Activated T-cell treated with anti-CD3 and anti-CD28 coated beads, Interleukin-2, amount 50 U/mL, for 72 hours (primary cell): Measurements from ENCODE around the gene WWC1. TPM values are rescaled to one million over a fixed set of nuclear protein-coding genes. Genes with fewer than 3 reads are reported as not detected.

Source experiments
- ATAC-seq, 2 donors: fragments of 150-1000 bp; cut with Tn5 transposase; replicated peaks in 1 of 2; 2 replicates each; pipeline ENCODE4 v1.10.0; 2021; ENCODE audit warnings: moderate library complexity in 2 of 2, mild to moderate bottlenecking in 1 of 2
- DNase-seq, 2 donors: peaks; one replicate each; pipeline ENCODE4 v3.0.0; 2021 to 2022; ENCODE audit warnings: mixed read lengths in 1 of 2
- H3K27ac Mint-ChIP-seq: one replicate; pipeline ENCODE4 v1.8.0; 2022; ENCODE audit warnings: mild to moderate bottlenecking, moderate library complexity, mixed read lengths
- H3K27me3 Mint-ChIP-seq: one replicate; pipeline ENCODE4 v1.8.0; 2022; ENCODE audit warnings: low read depth, mixed read lengths
- H3K36me3 Mint-ChIP-seq, 2 donors: one replicate each; pipeline ENCODE4 v1.8.0; 2022; ENCODE audit warnings: mixed read lengths in 2 of 2, mild to moderate bottlenecking in 1 of 2; ENCODE audit not compliant: insufficient read depth in 2 of 2
- H3K4me1 Mint-ChIP-seq: one replicate; pipeline ENCODE4 v1.8.0; 2022; ENCODE audit warnings: low read depth, mixed read lengths
- H3K4me3 Mint-ChIP-seq, 2 donors: one replicate each; pipeline ENCODE4 v1.8.0; 2022; ENCODE audit warnings: mild to moderate bottlenecking in 2 of 2, mixed read lengths in 2 of 2, moderate library complexity in 2 of 2
- H3K9me3 Mint-ChIP-seq, 2 donors: one replicate each; pipeline ENCODE4 v1.8.0; 2022; ENCODE audit warnings: mixed read lengths in 2 of 2
- total RNA-seq, 2 donors: library from RNA; stranded (reverse); gene quantifications; one replicate each; pipeline ENCODE4 v1.2.3, GENCODE V29; 2022

The WWC1 gene
- under 1 TPM in 1 of 2 donors, not detected in 1; 0.35 TPM for total RNA-seq

DNA sequence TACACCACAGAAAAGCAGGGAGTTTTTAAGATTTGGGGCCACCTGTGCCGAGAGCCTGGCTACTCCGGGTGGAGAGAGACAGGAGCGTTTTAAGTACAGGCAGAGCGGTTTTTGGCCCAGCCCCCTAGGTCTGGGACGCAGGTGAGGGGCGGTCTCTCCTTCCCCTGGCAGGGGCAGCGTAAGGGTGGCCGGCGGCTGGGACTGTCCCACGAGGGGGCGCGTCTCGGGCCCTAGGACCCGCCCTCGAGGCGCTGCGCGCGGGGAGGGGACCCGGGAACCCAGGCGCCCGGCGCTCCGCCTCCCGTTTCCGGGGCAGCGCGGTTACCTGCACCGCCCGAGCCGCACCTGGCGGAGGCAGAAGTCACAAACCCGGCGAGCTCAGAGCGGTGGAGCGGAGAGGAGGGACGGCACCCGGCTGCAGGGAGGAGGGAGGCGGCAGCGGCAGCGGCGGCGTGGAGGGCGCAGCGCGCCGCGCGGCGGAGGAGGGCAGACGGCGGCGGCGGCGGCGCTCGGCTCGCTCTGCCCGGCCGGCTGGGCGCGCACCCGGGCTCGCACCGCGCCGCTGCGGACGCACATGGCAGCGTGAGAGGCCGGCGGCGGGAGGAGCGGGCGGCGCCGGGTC, at the start of gene WWC1:
Gene WWC1 (plus strand): TSS at position 304 of the 622 bp plus-strand sequence. CDS start 508 bp downstream, outside the sequence.
- Mint-ChIP-seq H3K36me3 (no peaks in the 10 kb centered on the region), H3K9me3 (peaks cover 0 to 1% of the 10 kb centered on the region in 2 donors), H3K4me3 (peak within 1 kb of the TSS; percentile 65 to 78), H3K27me3 (peaks cover 62% of the 10 kb centered on the region), H3K27ac (no peak within 1 kb of the TSS), H3K4me1 (peaks cover 12% of the 10 kb centered on the region)
- DNase-seq (peak; percentile 51 to 66), ATAC-seq (peak; percentile 84 to 88)

DNA sequence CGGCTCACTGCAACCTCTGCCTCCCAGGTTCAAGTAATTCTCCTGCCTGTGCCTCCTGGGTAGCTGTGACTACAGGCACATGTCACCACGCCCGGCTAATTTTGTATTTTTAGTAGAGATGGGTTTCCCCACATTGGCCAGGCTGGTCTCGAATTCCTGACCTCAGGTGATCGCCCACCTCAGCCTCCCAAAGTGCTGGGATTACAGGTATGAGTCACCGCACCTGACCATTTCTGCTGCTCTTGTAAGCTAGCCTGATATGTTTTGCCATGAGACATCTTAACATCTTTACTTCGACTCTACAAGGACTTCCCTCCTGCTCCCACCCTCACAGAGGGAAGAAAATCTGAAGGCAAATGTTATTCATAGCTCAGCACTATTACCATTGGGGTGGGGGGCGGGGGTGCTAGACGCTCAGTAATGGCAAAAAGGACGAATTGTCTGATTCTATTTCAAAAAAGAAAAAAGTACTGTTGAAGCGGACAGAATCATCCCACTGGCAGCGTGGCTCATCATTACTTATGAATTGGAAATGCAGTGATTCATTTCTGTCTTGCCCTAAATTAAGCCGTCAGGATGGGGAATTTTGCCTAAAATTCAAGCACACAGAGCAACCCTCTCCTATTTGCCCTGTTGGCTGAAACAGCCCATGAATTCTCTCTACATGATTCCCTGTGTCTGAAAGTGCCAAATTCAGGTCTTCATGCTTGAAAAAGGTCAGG, 46.4 kb upstream of the WWC1 start:
- H3K9me3 Mint-ChIP-seq, result peaks cover 0 to 1% of the 10 kb centered on the region in 2 donors
- H3K27ac Mint-ChIP-seq, result no peak overlapping the region
- DNase-seq, result no peak
- H3K4me3 Mint-ChIP-seq, result no peak overlapping the region
- no peak for ATAC-seq
- H3K27me3 Mint-ChIP-seq, result no peaks in the 10 kb centered on the region
- H3K36me3 Mint-ChIP-seq, result no peaks in the 10 kb centered on the region
- H3K4me1 Mint-ChIP-seq, result no peaks in the 10 kb centered on the region

DNA sequence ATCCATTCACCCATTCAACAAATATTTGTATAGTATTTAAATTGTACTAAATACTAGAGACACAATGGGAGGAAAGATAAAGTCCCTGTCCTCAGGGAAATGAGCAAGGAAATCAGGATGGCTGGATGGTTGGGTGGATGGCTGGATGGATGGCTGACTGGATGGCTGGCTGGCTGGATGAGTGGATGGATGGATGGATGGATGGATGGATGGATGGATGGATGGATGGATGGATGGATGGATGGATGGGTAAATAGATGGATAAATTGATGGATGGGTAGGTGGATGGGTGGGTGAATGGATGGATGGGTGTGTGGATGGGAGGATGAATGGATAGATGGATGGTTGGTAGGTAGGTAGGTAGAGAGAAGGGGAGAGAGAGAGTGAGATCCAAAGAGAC, 41.5 kb upstream of the WWC1 start:
- no peak for ATAC-seq
- no peak for DNase-seq
- Mint-ChIP-seq H3K4me1 (no peaks in the 10 kb centered on the region), H3K4me3 (no peak overlapping the region), H3K36me3 (no peaks in the 10 kb centered on the region), H3K27me3 (no peaks in the 10 kb centered on the region), H3K9me3 (peaks cover 0 to 1% of the 10 kb centered on the region in 2 donors), H3K27ac (no peak overlapping the region)

DNA sequence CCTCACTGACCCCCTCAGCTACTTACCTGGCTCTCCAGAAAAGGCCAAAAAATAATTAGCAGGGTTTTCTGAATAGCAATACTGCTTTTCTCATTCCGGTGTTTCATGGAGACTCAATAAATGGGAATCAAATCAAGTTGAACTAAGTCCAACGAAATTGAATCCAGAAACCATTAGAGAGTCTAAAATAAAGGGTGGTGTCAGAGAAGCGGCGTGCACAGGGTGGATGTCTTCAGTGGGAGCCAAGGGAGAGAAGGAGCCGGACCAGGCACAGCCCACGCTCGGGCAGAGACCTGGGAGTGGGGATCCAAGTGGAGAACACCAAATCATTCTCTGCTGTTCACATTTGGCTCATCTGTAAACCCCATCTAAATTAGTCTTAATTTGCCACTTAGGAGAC, 40.2 kb upstream of the WWC1 start:
- no peaks in the 10 kb centered on the region for H3K27me3 Mint-ChIP-seq
- peaks cover 0 to 1% of the 10 kb centered on the region in 2 donors for H3K9me3 Mint-ChIP-seq
- no peak for ATAC-seq
- DNase-seq, result no peak
- no peaks in the 10 kb centered on the region for H3K36me3 Mint-ChIP-seq
- no peak overlapping the region for H3K27ac Mint-ChIP-seq
- no peaks in the 10 kb centered on the region for H3K4me1 Mint-ChIP-seq
- H3K4me3 Mint-ChIP-seq, result no peak overlapping the region

DNA sequence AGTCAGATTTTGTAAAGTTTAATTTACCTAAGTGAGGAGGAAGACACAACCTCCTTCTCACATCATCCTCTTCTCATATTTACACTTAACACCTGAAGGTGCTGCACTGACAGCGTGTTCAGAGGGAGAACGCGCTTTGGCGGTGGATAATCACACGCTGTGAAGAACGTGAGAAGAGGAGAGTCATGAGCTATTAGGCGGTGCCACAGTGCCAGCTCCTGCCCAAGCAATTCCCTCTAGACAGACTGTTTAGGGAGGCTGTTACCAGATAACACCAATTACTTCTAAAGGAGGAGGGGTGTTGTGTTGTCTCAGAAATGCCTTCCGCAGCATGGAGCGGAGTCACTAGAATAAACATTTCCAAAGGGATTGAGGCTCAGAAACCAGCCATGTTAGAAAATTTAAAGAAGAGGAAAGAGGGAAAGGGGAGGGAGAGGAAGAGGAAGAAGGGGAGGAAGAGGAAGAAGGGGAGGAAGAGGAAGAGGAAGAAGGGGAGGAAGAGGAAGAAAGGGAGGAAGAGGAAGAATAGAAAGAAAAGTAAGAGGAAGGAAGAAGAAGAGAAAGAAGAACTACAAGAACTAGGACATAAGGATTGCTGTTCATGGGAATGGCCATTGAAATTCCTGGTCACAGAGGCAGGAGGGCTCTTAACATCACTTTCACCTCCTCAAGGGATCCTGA, 37.3 kb upstream of the WWC1 start:
- no peak for ATAC-seq
- Mint-ChIP-seq H3K27me3 (no peaks in the 10 kb centered on the region), H3K27ac (no peak overlapping the region), H3K4me1 (no peaks in the 10 kb centered on the region), H3K9me3 (peaks cover 0 to 1% of the 10 kb centered on the region in 2 donors), H3K4me3 (no peak overlapping the region), H3K36me3 (no peaks in the 10 kb centered on the region)
- DNase-seq, result no peak

DNA sequence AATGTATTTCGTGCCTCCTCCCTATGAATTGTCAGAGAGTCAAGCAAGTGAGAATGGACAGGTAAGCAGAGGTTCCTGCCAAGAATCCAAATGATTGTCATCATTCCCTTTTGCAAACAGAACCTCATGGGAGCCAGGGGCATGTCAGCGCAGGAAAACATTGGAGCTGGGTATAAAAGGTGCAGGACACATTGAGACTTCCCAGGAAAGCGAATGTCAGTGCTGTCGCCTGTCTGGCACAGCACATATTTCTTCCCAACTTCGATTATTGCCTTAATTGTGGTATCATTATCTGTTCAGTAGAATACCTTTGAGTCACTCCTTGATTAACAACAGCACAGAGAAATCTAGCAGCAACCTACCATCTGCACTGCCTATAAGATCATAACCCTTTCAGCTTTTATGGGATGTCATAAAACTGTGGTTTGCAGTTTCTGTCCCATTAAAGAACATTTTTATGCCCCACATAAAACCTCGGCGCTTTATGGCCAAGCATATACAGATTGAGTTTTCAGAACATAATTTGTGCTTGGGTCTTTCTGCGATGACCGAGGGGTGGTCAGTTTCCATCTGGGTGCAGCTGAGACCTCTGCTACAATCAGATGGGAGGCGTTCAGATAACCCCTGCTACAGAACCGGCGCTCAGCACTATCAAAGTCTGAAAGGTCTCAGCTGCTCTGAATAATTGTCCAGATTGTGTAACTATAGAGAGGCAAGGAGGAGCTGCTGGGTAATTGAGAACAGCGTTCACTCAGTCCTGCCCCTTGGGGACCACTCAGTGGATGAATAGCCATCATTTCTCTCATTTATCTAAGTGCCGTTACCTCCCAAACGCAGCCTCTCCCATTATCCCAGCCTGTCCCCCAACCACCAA, 30.9 kb upstream of the WWC1 start:
- H3K4me1 Mint-ChIP-seq, result no peaks in the 10 kb centered on the region
- no peak overlapping the region for H3K4me3 Mint-ChIP-seq
- DNase-seq (no peak), ATAC-seq (no peak)
- no peaks in the 10 kb centered on the region for H3K36me3 Mint-ChIP-seq
- peaks cover 6% of the 10 kb centered on the region for H3K27me3 Mint-ChIP-seq
- H3K27ac Mint-ChIP-seq, result no peak overlapping the region
- H3K9me3 Mint-ChIP-seq, result no peaks in the 10 kb centered on the region

DNA sequence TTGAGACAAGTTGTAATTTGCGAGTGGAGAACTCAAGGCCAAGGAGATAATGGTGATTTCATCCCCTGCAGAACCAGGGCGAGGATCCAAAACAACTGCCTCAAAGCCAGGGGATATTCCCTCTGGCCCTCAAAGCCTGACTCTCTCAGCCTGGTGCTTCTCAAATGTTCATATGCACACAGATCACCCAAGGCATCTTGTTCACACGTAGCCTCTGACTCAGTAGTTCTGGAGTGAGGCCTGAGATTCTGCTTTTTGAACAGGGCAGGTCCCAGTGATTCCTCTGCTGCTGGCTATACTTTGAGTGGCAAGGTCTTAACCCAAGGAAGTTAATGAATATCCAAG, 30.2 kb upstream of the WWC1 start:
- no peaks in the 10 kb centered on the region for H3K9me3 Mint-ChIP-seq
- DNase-seq, result no peak
- no peak overlapping the region for H3K27ac Mint-ChIP-seq
- no peaks in the 10 kb centered on the region for H3K4me1 Mint-ChIP-seq
- no peak for ATAC-seq
- H3K4me3 Mint-ChIP-seq, result no peak overlapping the region
- no peaks in the 10 kb centered on the region for H3K36me3 Mint-ChIP-seq
- peaks cover 6% of the 10 kb centered on the region for H3K27me3 Mint-ChIP-seq

DNA sequence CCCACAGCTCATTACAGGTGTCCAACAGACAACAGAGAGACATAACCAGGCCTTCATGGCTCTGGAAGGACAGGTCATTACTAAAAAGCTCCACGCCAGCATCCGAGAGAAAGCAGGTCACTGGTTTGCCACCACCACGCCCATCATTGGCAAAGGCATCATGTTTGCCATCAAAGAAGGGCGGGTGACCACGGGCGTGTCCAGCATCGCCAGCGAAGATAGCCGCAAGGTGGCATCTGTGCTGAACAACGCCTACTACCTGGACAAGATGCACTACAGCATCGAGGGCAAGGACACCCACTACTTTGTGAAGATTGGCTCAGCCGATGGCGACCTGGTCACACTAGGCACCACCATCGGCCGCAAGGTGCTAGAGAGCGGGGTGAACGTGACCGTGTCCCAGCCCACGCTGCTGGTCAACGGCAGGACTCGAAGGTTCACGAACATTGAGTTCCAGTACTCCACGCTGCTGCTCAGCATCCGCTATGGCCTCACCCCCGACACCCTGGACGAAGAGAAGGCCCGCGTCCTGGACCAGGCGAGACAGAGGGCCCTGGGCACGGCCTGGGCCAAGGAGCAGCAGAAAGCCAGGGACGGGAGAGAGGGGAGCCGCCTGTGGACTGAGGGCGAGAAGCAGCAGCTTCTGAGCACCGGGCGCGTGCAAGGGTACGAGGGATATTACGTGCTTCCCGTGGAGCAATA, 29.3 kb upstream of the WWC1 start:
- Mint-ChIP-seq H3K9me3 (no peaks in the 10 kb centered on the region), H3K36me3 (no peaks in the 10 kb centered on the region)
- ATAC-seq, result no peak

DNA sequence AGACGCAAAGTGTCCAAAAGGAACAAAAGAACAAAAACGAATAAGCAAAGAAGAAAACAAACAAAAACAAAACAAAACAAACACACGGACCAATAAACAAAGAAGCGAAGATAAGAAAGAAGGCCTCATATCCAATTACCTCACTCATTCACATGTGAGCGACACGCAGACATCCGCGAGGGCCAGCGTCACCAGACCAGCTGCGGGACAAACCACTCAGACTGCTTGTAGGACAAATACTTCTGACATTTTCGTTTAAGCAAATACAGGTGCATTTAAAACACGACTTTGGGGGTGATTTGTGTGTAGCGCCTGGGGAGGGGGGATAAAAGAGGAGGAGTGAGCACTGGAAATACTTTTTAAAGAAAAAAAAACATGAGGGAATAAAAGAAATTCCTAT, 28.3 kb upstream of the WWC1 start:
- peaks cover 7% of the 10 kb centered on the region for H3K27me3 Mint-ChIP-seq
- no peak for ATAC-seq
- no peak overlapping the region for H3K27ac Mint-ChIP-seq
- H3K36me3 Mint-ChIP-seq, result no peaks in the 10 kb centered on the region
- H3K9me3 Mint-ChIP-seq, result no peaks in the 10 kb centered on the region
- H3K4me3 Mint-ChIP-seq, result no peak overlapping the region
- no peaks in the 10 kb centered on the region for H3K4me1 Mint-ChIP-seq
- DNase-seq, result no peak

More for the DNA sequence above, 29.3 kb upstream of the WWC1 start:
- DNase-seq, result no peak
- Mint-ChIP-seq H3K4me1 (no peaks in the 10 kb centered on the region), H3K4me3 (no peak overlapping the region), H3K27ac (no peak overlapping the region), H3K27me3 (peaks cover 6% of the 10 kb centered on the region)

DNA sequence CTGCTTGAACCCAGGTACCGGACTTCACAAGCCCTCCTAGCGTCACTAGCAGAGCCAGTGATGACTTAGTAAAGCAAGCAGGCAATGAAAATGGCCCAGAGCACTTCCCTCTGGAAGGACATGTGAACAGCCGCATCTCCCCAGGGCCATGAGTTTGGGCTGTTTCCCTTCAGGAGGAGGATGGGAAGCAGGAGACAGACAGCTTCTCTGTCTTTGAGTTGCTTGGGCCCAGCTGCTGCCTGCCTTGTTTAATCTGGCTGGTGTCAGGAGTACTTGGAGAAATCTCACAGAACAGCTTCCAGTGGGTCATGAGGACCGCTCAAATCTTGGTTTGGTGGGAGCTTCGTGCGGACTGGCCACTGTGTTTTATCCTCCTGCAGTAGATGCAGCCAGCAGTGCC, 25.4 kb upstream of the WWC1 start:
- DNase-seq (no peak), ATAC-seq (no peak)
- H3K4me3 Mint-ChIP-seq, result no peak overlapping the region
- H3K4me1 Mint-ChIP-seq, result peaks cover 11% of the 10 kb centered on the region
- no peak overlapping the region for H3K27ac Mint-ChIP-seq
- H3K36me3 Mint-ChIP-seq, result no peaks in the 10 kb centered on the region
- H3K27me3 Mint-ChIP-seq, result peaks cover 29% of the 10 kb centered on the region
- no peaks in the 10 kb centered on the region for H3K9me3 Mint-ChIP-seq

DNA sequence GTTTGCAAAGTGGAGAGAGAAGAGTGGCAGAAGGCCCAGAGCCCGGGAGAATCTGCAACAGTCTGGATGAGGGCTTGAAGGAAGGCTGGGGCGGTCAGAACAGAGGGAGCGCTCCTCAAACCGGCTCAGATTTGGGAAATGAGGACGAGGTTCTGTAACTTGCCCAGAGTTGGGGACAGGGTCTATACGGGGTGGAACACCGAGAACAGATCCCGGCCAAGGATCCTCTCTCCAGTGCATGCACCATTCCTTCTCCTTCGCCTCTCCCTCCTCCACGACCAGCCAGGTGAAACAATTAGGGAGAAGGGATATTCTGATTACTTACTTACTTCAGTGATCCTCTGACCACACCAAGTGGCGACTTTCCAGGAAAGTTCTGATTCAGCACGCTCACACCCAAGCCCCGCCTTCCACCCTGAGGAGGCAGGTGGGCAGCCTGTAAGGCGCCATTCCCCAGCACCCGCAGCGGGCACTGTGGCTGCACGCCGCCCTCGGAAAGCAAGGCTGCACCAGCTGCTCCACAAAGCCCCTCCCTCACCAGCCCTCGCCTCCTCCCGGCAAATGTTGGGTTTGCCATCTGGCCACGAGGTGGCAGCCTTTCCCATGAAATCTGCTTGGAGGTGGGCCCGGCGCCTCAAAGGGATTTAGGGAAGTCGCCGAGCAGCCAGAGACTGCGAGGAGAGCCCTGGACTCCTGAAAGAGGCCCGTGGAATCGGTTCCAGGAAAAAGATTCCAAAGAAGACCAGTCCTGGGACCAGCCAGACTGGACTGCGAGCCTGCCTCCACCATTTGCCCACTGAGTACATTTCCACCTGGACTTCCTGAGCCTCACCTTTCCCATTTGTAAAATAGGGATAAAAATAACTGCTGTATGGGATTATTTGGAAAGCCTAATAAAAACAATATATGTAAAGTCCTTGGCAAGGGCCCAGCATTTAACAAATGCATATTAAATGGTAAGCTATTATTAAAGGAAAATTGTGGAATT, 22.2 kb upstream of the WWC1 start:
- Mint-ChIP-seq H3K36me3 (no peaks in the 10 kb centered on the region), H3K4me3 (peak overlapping the region; percentile 25 to 67), H3K27me3 (peaks cover 35% of the 10 kb centered on the region), H3K9me3 (no peaks in the 10 kb centered on the region), H3K4me1 (peaks cover 11% of the 10 kb centered on the region), H3K27ac (no peak overlapping the region)
- ATAC-seq (peak; percentile 77 to 82), DNase-seq (peak; percentile 68 to 74)
